ENCODE results near the gene CHRNB2. TPM values are rescaled to one million over a fixed set of nuclear protein-coding genes. Genes with fewer than 3 reads are reported as not detected.

Gene CHRNB2
- total and polyA plus RNA-seq, 2 donors (not counting 1 experiment from before 2014, with no cell fraction given), result 0.02 TPM; not detected in 1

- no peaks in the 10 kb centered on the region for H4K20me1 ChIP-seq (ENCODE audit: control insufficient read depth, extremely low read depth, insufficient read depth, low read length)
- H3K9me3 ChIP-seq (ENCODE audit: control insufficient read depth, insufficient read depth, low read depth, low read length), result no peaks in the 10 kb centered on the region
- peak overlapping the region; percentile 89 for H3K4me2 ChIP-seq (ENCODE audit: extremely low read depth, insufficient read depth, low read length)
- no peak overlapping the region for H2AFZ ChIP-seq (ENCODE audit: low read length)
- H3K4me1 ChIP-seq (ENCODE audit: control insufficient read depth, extremely low read depth, insufficient read depth, low read length), result peaks cover 10% of the 10 kb centered on the region
- H3K9ac ChIP-seq (ENCODE audit: insufficient read depth, low read length), result peak overlapping the region; percentile 11
- TF ChIP-seq EZH2 (IDR thresholded peaks at IDR 0.05; ENCODE audit: low read length, missing control alignments), result no peak
- TF ChIP-seq, protein P1, sequence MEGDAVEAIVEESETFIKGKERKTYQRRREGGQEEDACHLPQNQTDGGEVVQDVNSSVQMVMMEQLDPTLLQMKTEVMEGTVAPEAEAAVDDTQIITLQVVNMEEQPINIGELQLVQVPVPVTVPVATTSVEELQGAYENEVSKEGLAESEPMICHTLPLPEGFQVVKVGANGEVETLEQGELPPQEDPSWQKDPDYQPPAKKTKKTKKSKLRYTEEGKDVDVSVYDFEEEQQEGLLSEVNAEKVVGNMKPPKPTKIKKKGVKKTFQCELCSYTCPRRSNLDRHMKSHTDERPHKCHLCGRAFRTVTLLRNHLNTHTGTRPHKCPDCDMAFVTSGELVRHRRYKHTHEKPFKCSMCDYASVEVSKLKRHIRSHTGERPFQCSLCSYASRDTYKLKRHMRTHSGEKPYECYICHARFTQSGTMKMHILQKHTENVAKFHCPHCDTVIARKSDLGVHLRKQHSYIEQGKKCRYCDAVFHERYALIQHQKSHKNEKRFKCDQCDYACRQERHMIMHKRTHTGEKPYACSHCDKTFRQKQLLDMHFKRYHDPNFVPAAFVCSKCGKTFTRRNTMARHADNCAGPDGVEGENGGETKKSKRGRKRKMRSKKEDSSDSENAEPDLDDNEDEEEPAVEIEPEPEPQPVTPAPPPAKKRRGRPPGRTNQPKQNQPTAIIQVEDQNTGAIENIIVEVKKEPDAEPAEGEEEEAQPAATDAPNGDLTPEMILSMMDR (conservative IDR thresholded peaks at IDR 0.05 in 1 of 2, IDR thresholded peaks at IDR 0.05 in 1 of 2; ENCODE audit: low read depth in 1 of 2, low read length in 2 of 2), result no peak
- peak overlapping the region; percentile 53 to 98 (median 84) for H3K4me3 ChIP-seq (replicated peaks in 1 of 4; ENCODE audit: control extremely low read depth in 1 of 4, insufficient read depth in 1 of 4, low read depth in 3 of 4, low read length in 4 of 4)
- peak overlapping the region; percentile 64 for H3K27ac ChIP-seq (ENCODE audit: insufficient read depth, low read length)
- DNase-seq (ENCODE audit: low read depth in 2 of 2), result peak in 1 of 2 donors; percentile 64
- H3K36me3 ChIP-seq (ENCODE audit: control insufficient read depth, insufficient read depth, low read length), result peaks cover 31% of the 10 kb centered on the region
- H3K79me2 ChIP-seq (ENCODE audit: control insufficient read depth, insufficient read depth, low read length), result peaks cover 32% of the 10 kb centered on the region
- no peaks in the 10 kb centered on the region for H3K27me3 ChIP-seq (ENCODE audit: control insufficient read depth, insufficient read depth, low read length)
These were observed 11.2 kb upstream of the CHRNB2 start for GRCh38 chr1:154556422-154556821.

GRCh38 chr1:154557248-154557938 is 10.2 kb upstream of the CHRNB2 start:
- Histone ChIP-seq H3K9me3 (ENCODE audit: control insufficient read depth, insufficient read depth, low read depth, low read length) (no peaks in the 10 kb centered on the region), H3K4me2 (ENCODE audit: extremely low read depth, insufficient read depth, low read length) (peak overlapping the region; percentile 89), H3K4me1 (ENCODE audit: control insufficient read depth, extremely low read depth, insufficient read depth, low read length) (peaks cover 10% of the 10 kb centered on the region), H4K20me1 (ENCODE audit: control insufficient read depth, extremely low read depth, insufficient read depth, low read length) (no peaks in the 10 kb centered on the region), H3K36me3 (ENCODE audit: control insufficient read depth, insufficient read depth, low read length) (peaks cover 22% of the 10 kb centered on the region), H3K4me3 (replicated peaks in 1 of 4; ENCODE audit: control extremely low read depth in 1 of 4, insufficient read depth in 1 of 4, low read depth in 3 of 4, low read length in 4 of 4) (peak overlapping the region; percentile 53 to 98 (median 84)), H3K9ac (ENCODE audit: insufficient read depth, low read length) (peak overlapping the region; percentile 73), H3K27me3 (ENCODE audit: control insufficient read depth, insufficient read depth, low read length) (no peaks in the 10 kb centered on the region), H2AFZ (ENCODE audit: low read length) (no peak overlapping the region), H3K79me2 (ENCODE audit: control insufficient read depth, insufficient read depth, low read length) (peaks cover 32% of the 10 kb centered on the region), H3K27ac (ENCODE audit: insufficient read depth, low read length) (peak overlapping the region; percentile 64)
- no peak for DNase-seq (ENCODE audit: low read depth in 2 of 2)
- no peak for TF ChIP-seq EZH2 (IDR thresholded peaks at IDR 0.05; ENCODE audit: low read length, missing control alignments)
- TF ChIP-seq, protein P1 (conservative IDR thresholded peaks at IDR 0.05 in 1 of 2, IDR thresholded peaks at IDR 0.05 in 1 of 2; ENCODE audit: low read depth in 1 of 2, low read length in 2 of 2), result no peak

- Histone ChIP-seq H3K4me3 (replicated peaks in 1 of 4; ENCODE audit: control extremely low read depth in 1 of 4, insufficient read depth in 1 of 4, low read depth in 3 of 4, low read length in 4 of 4) (peak within 1 kb of the TSS; percentile 66 to 98 (median 84)), H3K9ac (ENCODE audit: insufficient read depth, low read length) (peak within 1 kb of the TSS; percentile 73), H3K4me2 (ENCODE audit: extremely low read depth, insufficient read depth, low read length) (peak within 1 kb of the TSS; percentile 99), H3K4me1 (ENCODE audit: control insufficient read depth, extremely low read depth, insufficient read depth, low read length) (peaks cover 10% of the 10 kb centered on the region), H3K79me2 (ENCODE audit: control insufficient read depth, insufficient read depth, low read length) (peaks cover 32% of the 10 kb centered on the region), H2AFZ (ENCODE audit: low read length) (peak within 1 kb of the TSS; percentile 98), H3K27ac (ENCODE audit: insufficient read depth, low read length) (peak within 1 kb of the TSS; percentile 87), H4K20me1 (ENCODE audit: control insufficient read depth, extremely low read depth, insufficient read depth, low read length) (no peaks in the 10 kb centered on the region), H3K27me3 (ENCODE audit: control insufficient read depth, insufficient read depth, low read length) (no peaks in the 10 kb centered on the region), H3K9me3 (ENCODE audit: control insufficient read depth, insufficient read depth, low read depth, low read length) (no peaks in the 10 kb centered on the region), H3K36me3 (ENCODE audit: control insufficient read depth, insufficient read depth, low read length) (peaks cover 16% of the 10 kb centered on the region)
- peak in 1 of 2 donors; percentile 23 for DNase-seq (ENCODE audit: low read depth in 2 of 2)
- TF ChIP-seq, protein P1 (conservative IDR thresholded peaks at IDR 0.05 in 1 of 2, IDR thresholded peaks at IDR 0.05 in 1 of 2; ENCODE audit: low read depth in 1 of 2, low read length in 2 of 2), result no peak
- no peak for TF ChIP-seq EZH2 (IDR thresholded peaks at IDR 0.05; ENCODE audit: low read length, missing control alignments)
These were observed 9.4 kb upstream of the CHRNB2 start, which contains the start of gene UBE2Q1 for GRCh38 chr1:154557939-154558719. UBE2Q1 (minus strand) TSS chr1:154558662; CDS start chr1:154558553, 109 bp downstream.
